ENCODE measurements around the gene SPATA4.

Gene SPATA4

GRCh38 chr4:176134670-176135069, 60.7 kb downstream of the SPATA4 start:
- H3K79me2 ChIP-seq (ENCODE audit: insufficient read depth, low read length), result no peaks in the 10 kb centered on the region
- H3K9ac ChIP-seq (ENCODE audit: low read depth, low read length, poor library complexity, severe bottlenecking), result no peak overlapping the region
- no peaks in the 10 kb centered on the region for H3K27me3 ChIP-seq (ENCODE audit: insufficient read depth, low read length, poor library complexity, severe bottlenecking)
- no peaks in the 10 kb centered on the region for H3K36me3 ChIP-seq (ENCODE audit: insufficient read depth, low read length)
- H3K4me3 ChIP-seq (ENCODE audit: low read length, poor library complexity, severe bottlenecking), result no peak overlapping the region
- TF ChIP-seq CTCF (conservative IDR thresholded peaks at IDR 0.05; ENCODE audit: low read length) (no peak), EZH2phosphoT487 (IDR thresholded peaks at IDR 0.05; ENCODE audit: borderline replicate concordance) (no peak)
- no peaks in the 10 kb centered on the region for H3K4me1 ChIP-seq (ENCODE audit: insufficient read depth, low read length, poor library complexity, severe bottlenecking)
- H3F3A ChIP-seq (ENCODE audit: low read depth), result no peaks in the 10 kb centered on the region
- no peaks in the 10 kb centered on the region for H3K9me3 ChIP-seq (ENCODE audit: insufficient read depth, low read depth, low read length)
- no peak overlapping the region for H3K4me2 ChIP-seq (ENCODE audit: low read depth, low read length, poor library complexity, severe bottlenecking)
- H3K9me2 ChIP-seq (replicated peaks; ENCODE audit: low read depth, low read length), result no peaks in the 10 kb centered on the region
- no peaks in the 10 kb centered on the region for H4K20me1 ChIP-seq (ENCODE audit: insufficient read depth, low read length, poor library complexity, severe bottlenecking)
- H2AFZ ChIP-seq (ENCODE audit: low read length), result no peak overlapping the region
